ENCODE measurements around the gene ALS2.
A peak's percentile ranks its signal among the peaks of the same experiment; 100 is the strongest.

The ALS2 gene

DNA sequence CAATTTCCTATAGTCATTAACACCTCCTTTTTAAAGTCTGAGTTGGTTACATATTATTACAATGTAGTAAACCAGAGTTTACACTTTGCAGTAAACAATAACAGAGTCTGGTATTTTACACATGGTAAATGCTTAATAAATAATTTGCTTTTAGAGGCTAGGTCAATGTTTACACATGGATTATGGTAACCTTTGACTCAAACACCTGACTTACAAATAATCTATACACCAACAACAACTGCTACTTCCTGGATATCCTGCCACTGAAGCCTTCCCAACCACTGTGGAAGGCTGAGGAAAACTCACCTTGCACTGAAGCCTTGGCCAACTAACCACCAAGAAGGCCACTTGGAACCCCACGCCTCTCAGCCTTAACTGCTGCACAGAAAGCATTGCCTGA, 5.4 kb downstream of the ALS2 start:
- ChIA-PET CTCF (interaction anchor here (3.4 kb wide), 1 partner anchor 11 kb away, joined by 15 read pairs; no protein-coding TSS in a partner anchor), POLR2A (interaction anchor here (1.1 kb wide), 1 partner anchor 396 kb away, joined by 3 read pairs; no protein-coding TSS in a partner anchor)
- no CpG with 5 or more reads among the region's 1 CpG for WGBS (ENCODE audit: insufficient coverage)

DNA sequence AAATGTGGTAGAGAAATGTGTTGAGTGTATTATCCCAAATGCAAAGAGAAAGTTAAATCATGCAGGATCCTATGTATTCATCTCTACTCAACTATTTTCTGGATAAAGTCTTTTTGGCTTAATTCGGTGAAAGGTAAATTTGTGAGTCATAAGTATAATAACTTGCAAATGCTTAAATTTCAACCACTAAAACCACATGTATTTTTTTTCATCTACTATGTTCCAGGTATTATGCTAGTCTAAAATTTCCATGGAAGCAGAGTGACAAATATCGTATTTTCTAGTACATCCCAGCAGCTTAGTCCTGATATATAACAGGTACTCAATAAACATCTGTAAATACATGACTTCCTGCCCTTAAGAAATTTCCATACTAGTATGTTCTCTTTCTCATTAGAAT, 6.2 kb downstream of the ALS2 start:
- H3K36me3 ChIP-seq (ENCODE audit: control insufficient read depth in 4 of 4, insufficient read depth in 4 of 4, low read length in 3 of 4): peaks cover 0 to 16% (median 0%) of the 10 kb centered on the region in 4 experiments
- POLR2A ChIA-PET: no interaction called here
- peak overlapping the region in 1 of 7 experiments; percentile 20 for H3K4me3 ChIP-seq (ENCODE audit: control insufficient read depth in 1 of 7, extremely low read depth in 1 of 7, insufficient read depth in 4 of 7, low read depth in 2 of 7, low read length in 6 of 7)
- no CpG with 5 or more reads among the region's 2 CpGs for WGBS (ENCODE audit: insufficient coverage)
- no peaks in the 10 kb centered on the region for H3K27me3 ChIP-seq (replicated peaks in 2 of 5; ENCODE audit: control insufficient read depth in 4 of 5, insufficient read depth in 5 of 5, low read length in 4 of 5)
- CTCF ChIA-PET: interaction anchor here (1.4 to 3.4 kb wide), 2 partner anchors 11 to 405 kb away, joined by 4 to 15 read pairs; no protein-coding TSS in a partner anchor
- H3K4me1 ChIP-seq (ENCODE audit: control extremely low read depth in 1 of 4, control insufficient read depth in 4 of 4, insufficient read depth in 4 of 4, low read length in 3 of 4): peaks cover 10 to 89% (median 54%) of the 10 kb centered on the region in 4 experiments
- H3K9me3 ChIP-seq (ENCODE audit: control extremely low read depth in 1 of 5, control insufficient read depth in 4 of 5, insufficient read depth in 2 of 5, low read depth in 1 of 5, low read length in 4 of 5): no peaks in the 10 kb centered on the region
- H3K27ac ChIP-seq (ENCODE audit: insufficient read depth in 1 of 2, low read depth in 1 of 2, low read length in 2 of 2, poor library complexity in 1 of 2, severe bottlenecking in 2 of 2): peak overlapping the region in 1 of 2 experiments; percentile 12
- peak in 1 of 3 donors; percentile 35 for DNase-seq

More for the DNA sequence above, 5.4 kb downstream of the ALS2 start:
- no peak for DNase-seq
- peak overlapping the region in 2 of 7 experiments; percentile 21 to 52 for H3K4me3 ChIP-seq (ENCODE audit: control insufficient read depth in 1 of 7, extremely low read depth in 1 of 7, insufficient read depth in 4 of 7, low read depth in 2 of 7, low read length in 6 of 7)
- peaks cover 0 to 16% (median 0%) of the 10 kb centered on the region in 4 experiments for H3K36me3 ChIP-seq (ENCODE audit: control insufficient read depth in 4 of 4, insufficient read depth in 4 of 4, low read length in 3 of 4)
- peaks cover 8 to 89% (median 53%) of the 10 kb centered on the region in 4 experiments for H3K4me1 ChIP-seq (ENCODE audit: control extremely low read depth in 1 of 4, control insufficient read depth in 4 of 4, insufficient read depth in 4 of 4, low read length in 3 of 4)
- peak overlapping the region in 1 of 2 experiments; percentile 78 for H3K27ac ChIP-seq (ENCODE audit: insufficient read depth in 1 of 2, low read depth in 1 of 2, low read length in 2 of 2, poor library complexity in 1 of 2, severe bottlenecking in 2 of 2)
- H3K9me3 ChIP-seq (ENCODE audit: control extremely low read depth in 1 of 5, control insufficient read depth in 4 of 5, insufficient read depth in 2 of 5, low read depth in 1 of 5, low read length in 4 of 5): no peaks in the 10 kb centered on the region
- no peaks in the 10 kb centered on the region for H3K27me3 ChIP-seq (replicated peaks in 2 of 5; ENCODE audit: control insufficient read depth in 4 of 5, insufficient read depth in 5 of 5, low read length in 4 of 5)

DNA sequence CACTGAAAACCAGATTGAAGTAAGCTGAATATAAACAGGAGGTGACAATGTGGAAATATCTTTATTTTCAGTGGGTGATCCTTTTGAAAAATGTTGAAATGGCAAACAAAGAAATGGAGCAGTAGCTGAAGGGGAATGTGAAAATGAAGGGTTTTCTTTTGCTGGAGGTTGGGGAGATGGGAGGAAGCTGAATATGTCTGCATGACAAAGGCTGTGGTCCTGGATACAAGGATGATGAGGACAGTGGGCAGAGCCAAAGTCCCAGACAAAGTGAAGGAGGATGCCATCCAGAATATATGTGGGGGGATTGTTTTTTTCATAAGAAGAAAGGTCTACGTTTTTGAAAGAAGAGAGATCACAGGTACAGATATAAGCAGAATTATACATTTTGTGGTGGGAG, 6.7 kb downstream of the ALS2 start:
- peak overlapping the region in 1 of 2 experiments; percentile 12 for H3K27ac ChIP-seq (ENCODE audit: insufficient read depth in 1 of 2, low read depth in 1 of 2, low read length in 2 of 2, poor library complexity in 1 of 2, severe bottlenecking in 2 of 2)
- no peaks in the 10 kb centered on the region for H3K9me3 ChIP-seq (ENCODE audit: control extremely low read depth in 1 of 5, control insufficient read depth in 4 of 5, insufficient read depth in 2 of 5, low read depth in 1 of 5, low read length in 4 of 5)
- H3K27me3 ChIP-seq (replicated peaks in 2 of 5; ENCODE audit: control insufficient read depth in 4 of 5, insufficient read depth in 5 of 5, low read length in 4 of 5): no peaks in the 10 kb centered on the region
- ChIA-PET POLR2A (no interaction called here), CTCF (interaction anchor here (0.8 to 3.4 kb wide), 3 partner anchors 9 to 405 kb away, joined by 4 to 15 read pairs (median 4); no protein-coding TSS in a partner anchor)
- peaks cover 11 to 88% (median 55%) of the 10 kb centered on the region in 4 experiments for H3K4me1 ChIP-seq (ENCODE audit: control extremely low read depth in 1 of 4, control insufficient read depth in 4 of 4, insufficient read depth in 4 of 4, low read length in 3 of 4)
- 71% methylated on average over 1 of the region's 1 CpG for WGBS (ENCODE audit: insufficient coverage)
- no peak overlapping the region for H3K4me3 ChIP-seq (ENCODE audit: control insufficient read depth in 1 of 7, extremely low read depth in 1 of 7, insufficient read depth in 4 of 7, low read depth in 2 of 7, low read length in 6 of 7)
- no peak for DNase-seq
- peaks cover 0 to 16% (median 0%) of the 10 kb centered on the region in 4 experiments for H3K36me3 ChIP-seq (ENCODE audit: control insufficient read depth in 4 of 4, insufficient read depth in 4 of 4, low read length in 3 of 4)

DNA sequence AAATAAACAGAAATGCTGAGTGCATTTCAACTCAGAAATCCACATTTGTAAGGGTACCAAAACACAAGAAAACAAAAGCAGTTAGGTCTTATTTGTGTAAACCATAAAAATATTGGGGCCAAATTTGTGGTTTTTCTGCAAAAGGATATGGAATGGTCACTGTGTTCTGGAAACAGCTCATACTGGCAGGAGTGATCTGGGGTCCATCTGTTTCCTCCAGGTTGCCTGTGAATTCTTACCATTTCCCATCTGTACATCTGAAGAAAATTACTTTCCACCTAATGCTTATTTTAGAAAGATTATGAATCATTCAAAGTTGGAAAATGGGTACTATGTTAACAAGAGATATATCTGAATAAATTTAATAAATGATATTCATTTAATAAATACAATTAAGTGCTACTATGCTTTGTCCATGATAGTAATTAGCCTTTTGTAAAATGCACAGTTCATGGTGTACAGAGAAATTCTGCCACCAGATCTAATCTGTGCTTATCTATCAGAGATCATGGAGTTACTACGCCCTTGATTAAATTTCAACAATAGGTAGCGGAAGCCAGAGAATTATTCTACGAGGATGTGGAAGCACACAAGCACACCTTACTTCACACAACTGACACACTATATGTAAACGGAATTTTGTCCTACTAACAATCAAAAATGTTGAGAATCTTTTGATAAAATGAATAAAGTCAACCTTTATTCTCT, 10.9 kb downstream of the ALS2 start:
- Histone ChIP-seq H3K27me3 (replicated peaks in 2 of 5; ENCODE audit: control insufficient read depth in 4 of 5, insufficient read depth in 5 of 5, low read length in 4 of 5) (no peaks in the 10 kb centered on the region), H3K27ac (ENCODE audit: insufficient read depth in 1 of 2, low read depth in 1 of 2, low read length in 2 of 2, poor library complexity in 1 of 2, severe bottlenecking in 2 of 2) (peak overlapping the region; percentile 52 to 65), H3K36me3 (ENCODE audit: control insufficient read depth in 4 of 4, insufficient read depth in 4 of 4, low read length in 3 of 4) (peaks cover 2 to 32% (median 11%) of the 10 kb centered on the region in 4 experiments), H3K4me3 (ENCODE audit: control insufficient read depth in 1 of 7, extremely low read depth in 1 of 7, insufficient read depth in 4 of 7, low read depth in 2 of 7, low read length in 6 of 7) (peak overlapping the region in 3 of 7 experiments; percentile 9 to 12 (median 10)), H3K4me1 (ENCODE audit: control extremely low read depth in 1 of 4, control insufficient read depth in 4 of 4, insufficient read depth in 4 of 4, low read length in 3 of 4) (peaks cover 11 to 56% (median 35%) of the 10 kb centered on the region in 4 experiments), H3K9me3 (ENCODE audit: control extremely low read depth in 1 of 5, control insufficient read depth in 4 of 5, insufficient read depth in 2 of 5, low read depth in 1 of 5, low read length in 4 of 5) (no peaks in the 10 kb centered on the region)
- 0% methylated on average over 1 of the region's 4 CpGs for WGBS (ENCODE audit: insufficient coverage)
- peak; percentile 22 to 92 (median 84) for DNase-seq
- POLR2A ChIA-PET: no interaction called here
- CTCF ChIA-PET: interaction anchor here (1.3 to 1.4 kb wide), 2 partner anchors 8 to 11 kb away, joined by 5 read pairs; no protein-coding TSS in a partner anchor

DNA sequence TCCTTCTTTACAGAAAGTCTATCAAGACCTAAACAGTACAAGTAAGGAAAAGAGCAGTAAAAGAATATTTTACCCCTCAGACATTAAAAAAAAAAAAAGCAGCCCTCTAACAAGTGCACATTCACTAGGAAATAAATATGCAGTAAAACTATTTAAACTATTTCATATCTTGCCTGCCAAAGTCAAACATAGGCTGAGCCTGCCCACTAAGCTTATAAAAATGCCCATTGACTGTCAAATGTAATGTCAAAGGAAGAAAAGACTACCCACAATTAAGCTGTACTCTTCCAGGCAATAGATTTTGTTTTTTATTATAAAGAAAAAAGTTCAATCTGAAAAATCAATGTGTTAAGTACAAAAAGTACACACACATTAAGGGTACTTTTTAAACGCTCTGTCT, 11.8 kb downstream of the ALS2 start:
- Histone ChIP-seq H3K27me3 (replicated peaks in 2 of 5; ENCODE audit: control insufficient read depth in 4 of 5, insufficient read depth in 5 of 5, low read length in 4 of 5) (no peaks in the 10 kb centered on the region), H3K27ac (ENCODE audit: insufficient read depth in 1 of 2, low read depth in 1 of 2, low read length in 2 of 2, poor library complexity in 1 of 2, severe bottlenecking in 2 of 2) (no peak overlapping the region), H3K9me3 (ENCODE audit: control extremely low read depth in 1 of 5, control insufficient read depth in 4 of 5, insufficient read depth in 2 of 5, low read depth in 1 of 5, low read length in 4 of 5) (no peaks in the 10 kb centered on the region), H3K4me1 (ENCODE audit: control extremely low read depth in 1 of 4, control insufficient read depth in 4 of 4, insufficient read depth in 4 of 4, low read length in 3 of 4) (peaks cover 11 to 47% (median 31%) of the 10 kb centered on the region in 4 experiments), H3K4me3 (ENCODE audit: control insufficient read depth in 1 of 7, extremely low read depth in 1 of 7, insufficient read depth in 4 of 7, low read depth in 2 of 7, low read length in 6 of 7) (peak overlapping the region in 2 of 7 experiments; percentile 25 to 29), H3K36me3 (ENCODE audit: control insufficient read depth in 4 of 4, insufficient read depth in 4 of 4, low read length in 3 of 4) (peaks cover 2 to 32% (median 15%) of the 10 kb centered on the region in 4 experiments)
- POLR2A ChIA-PET: interaction anchor here (0.8 kb wide), 1 partner anchor 19 kb away, joined by 3 read pairs; no protein-coding TSS in a partner anchor
- DNase-seq: no peak
- CTCF ChIA-PET: interaction anchor here (1.0 to 1.4 kb wide), 3 partner anchors 9 to 20 kb away, joined by 3 to 5 read pairs (median 5); no protein-coding TSS in a partner anchor
- no CpG with 5 or more reads among the region's 1 CpG for whole genome bisulfite sequencing (ENCODE audit: insufficient coverage)

DNA sequence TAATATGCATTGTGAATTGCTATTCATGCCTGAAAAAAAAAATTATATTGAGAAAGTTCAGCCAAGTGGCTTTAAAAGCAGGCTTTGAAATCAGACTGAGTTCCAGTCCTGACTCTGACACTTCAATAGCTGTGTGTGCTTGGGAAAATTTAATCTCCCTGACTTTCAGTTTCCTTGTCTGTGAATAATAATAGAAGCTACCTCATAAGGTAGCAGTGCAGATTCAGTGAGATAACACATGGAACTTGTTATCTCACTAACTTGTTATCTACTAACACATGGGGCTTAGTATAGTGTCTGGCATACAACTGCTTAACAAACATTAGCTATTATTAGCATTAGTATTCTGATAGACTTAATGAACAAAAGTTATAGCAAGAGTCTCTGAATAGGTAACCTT, 14.9 kb downstream of the ALS2 start:
- Histone ChIP-seq H3K4me1 (ENCODE audit: control extremely low read depth in 1 of 4, control insufficient read depth in 4 of 4, insufficient read depth in 4 of 4, low read length in 3 of 4) (peaks cover 11 to 29% (median 20%) of the 10 kb centered on the region in 4 experiments), H3K27ac (ENCODE audit: insufficient read depth in 1 of 2, low read depth in 1 of 2, low read length in 2 of 2, poor library complexity in 1 of 2, severe bottlenecking in 2 of 2) (no peak overlapping the region), H3K27me3 (replicated peaks in 2 of 5; ENCODE audit: control insufficient read depth in 4 of 5, insufficient read depth in 5 of 5, low read length in 4 of 5) (no peaks in the 10 kb centered on the region), H3K36me3 (ENCODE audit: control insufficient read depth in 4 of 4, insufficient read depth in 4 of 4, low read length in 3 of 4) (peaks cover 13 to 50% (median 32%) of the 10 kb centered on the region in 4 experiments), H3K9me3 (ENCODE audit: control extremely low read depth in 1 of 5, control insufficient read depth in 4 of 5, insufficient read depth in 2 of 5, low read depth in 1 of 5, low read length in 4 of 5) (no peaks in the 10 kb centered on the region), H3K4me3 (ENCODE audit: control insufficient read depth in 1 of 7, extremely low read depth in 1 of 7, insufficient read depth in 4 of 7, low read depth in 2 of 7, low read length in 6 of 7) (no peak overlapping the region)
- POLR2A ChIA-PET: no interaction called here
- CTCF ChIA-PET: interaction anchor here (1.0 to 2.6 kb wide), 4 partner anchors 13 to 31 kb away, joined by 3 to 10 read pairs (median 4); no protein-coding TSS in a partner anchor
- no peak for DNase-seq

All from common myeloid progenitor, CD34-positive (primary cell).